ENCODE results near the gene L2HGDH. TPM values are rescaled to one million over a fixed set of nuclear protein-coding genes. Genes with fewer than 3 reads are reported as not detected.

Gene L2HGDH
- total RNA-seq, 1 experiment from 2014 or later, result 22.6 TPM

- no peak overlapping the region for H2BK20ac ChIP-seq (ENCODE audit: low read depth, low read length, poor library complexity, severe bottlenecking)
- no peak overlapping the region for H2BK5ac ChIP-seq (ENCODE audit: insufficient read length, low read length)
- no peak overlapping the region for H2AFZ ChIP-seq (ENCODE audit: low read length)
- H4K20me1 ChIP-seq (ENCODE audit: control insufficient read depth, insufficient read depth, insufficient read length), result no peaks in the 10 kb centered on the region
- H3K18ac ChIP-seq (ENCODE audit: insufficient read length, low read depth, low read length), result no peak overlapping the region
- H3K23ac ChIP-seq (ENCODE audit: insufficient read length, low read depth, low read length), result no peak overlapping the region
- H3K36me3 Mint-ChIP-seq (ENCODE audit: insufficient read depth in 1 of 3, low read depth in 3 of 3), result peaks cover 13 to 35% (median 15%) of the 10 kb centered on the region in 3 experiments; a peak in 5 of 7 replicates
- no peaks in the 10 kb centered on the region for H3K79me2 ChIP-seq (ENCODE audit: insufficient read depth, low read length)
- H3K14ac ChIP-seq (ENCODE audit: insufficient read depth, low read length), result no peak overlapping the region
- H2AK5ac ChIP-seq (ENCODE audit: insufficient read length, low read length), result no peak overlapping the region
- H3K4me1 Mint-ChIP-seq, result no peaks in the 10 kb centered on the region
- no peak for DNase-seq
- H3K9me3 ChIP-seq (ENCODE audit: control insufficient read depth, low read depth, low read length), result no peaks in the 10 kb centered on the region
- TF ChIP-seq CTCF (conservative IDR thresholded peaks at IDR 0.05), result no peak
- H4K5ac ChIP-seq (ENCODE audit: insufficient read length, low read depth, low read length), result no peak overlapping the region
- no peaks in the 10 kb centered on the region for H3K9me3 Mint-ChIP-seq
- H3K27ac Mint-ChIP-seq, result peak overlapping the region in 2 of 3 experiments; percentile 47 to 51; a peak in 4 of 7 replicates
- H3K4me3 Mint-ChIP-seq, result no peak overlapping the region
- no peak overlapping the region for H3K27ac ChIP-seq (ENCODE audit: insufficient read length, low read depth, low read length)
- no peaks in the 10 kb centered on the region for H3K79me1 ChIP-seq (ENCODE audit: insufficient read depth, low read depth, low read length, poor library complexity, severe bottlenecking)
- no peak overlapping the region for H3K56ac ChIP-seq (ENCODE audit: insufficient read length, low read depth, low read length)
- H3K9ac ChIP-seq (ENCODE audit: extremely low read depth, insufficient read length, low read length), result no peak overlapping the region
- no peak overlapping the region for H3T11ph ChIP-seq (ENCODE audit: low read length)
- no peak overlapping the region for H2BK12ac ChIP-seq (ENCODE audit: insufficient read length, low read depth, low read length)
- no peaks in the 10 kb centered on the region for H3K27me3 Mint-ChIP-seq (ENCODE audit: low read depth)
- no peak overlapping the region for H2BK120ac ChIP-seq (ENCODE audit: low read depth, low read length, poor library complexity, severe bottlenecking)
- H3K27me3 ChIP-seq (ENCODE audit: insufficient read depth, low read length), result no peaks in the 10 kb centered on the region
- no peak overlapping the region for H4K8ac ChIP-seq (replicated peaks; ENCODE audit: insufficient read length, low read depth, low read length)
- no peaks in the 10 kb centered on the region for H3K23me2 ChIP-seq (ENCODE audit: insufficient read length, low read depth, low read length, poor library complexity, severe bottlenecking)
- H3K4ac ChIP-seq (ENCODE audit: low read depth, low read length), result no peak overlapping the region
- no peak overlapping the region for H4K91ac ChIP-seq (ENCODE audit: insufficient read length, low read depth, low read length)
- H3K4me2 ChIP-seq (ENCODE audit: insufficient read depth, insufficient read length, low read length), result no peak overlapping the region
- no peak overlapping the region for H2BK15ac ChIP-seq (ENCODE audit: low read depth, low read length)
- H3K4me1 ChIP-seq (ENCODE audit: insufficient read depth, low read length), result no peaks in the 10 kb centered on the region
- WGBS (ENCODE audit: extremely low coverage, insufficient read length, low lambda C conversion rate), result no CpG with 5 or more reads among the region's 7 CpGs
Observed at GRCh38 chr14:50249136-50249775, 62.8 kb downstream of the L2HGDH start.

All from H9 (cell line).